Measurements from ENCODE around the gene OLFML1. TPM values are rescaled to one million over a fixed set of nuclear protein-coding genes. Genes with fewer than 3 reads are reported as not detected.

OLFML1 gene
- total and polyA plus RNA-seq, 2 of the 8 experiments (the other 6 are each of a cell fraction or from before 2014, with no cell fraction given), result 0.24 TPM; not detected in 1

- no peak overlapping the region for H2BK15ac ChIP-seq (ENCODE audit: low read length)
- no peaks in the 10 kb centered on the region for H3K9me3 ChIP-seq (ENCODE audit: insufficient read depth in 2 of 2, low read depth in 1 of 2, low read length in 1 of 2)
- H3K4me1 ChIP-seq (replicated peaks in 1 of 4; ENCODE audit: control insufficient read depth in 3 of 4, insufficient read depth in 4 of 4, low read length in 3 of 4), result peaks cover 0 to 6% (median 4%) of the 10 kb centered on the region in 4 experiments; a peak in 5 of 7 replicates
- no peak overlapping the region for H2AFZ ChIP-seq (ENCODE audit: low read length)
- no peak overlapping the region for H3K56ac ChIP-seq (replicated peaks; ENCODE audit: insufficient read length, low read depth, low read length)
- no peak overlapping the region for H3K9ac ChIP-seq (replicated peaks in 1 of 4; ENCODE audit: extremely low read depth in 1 of 4, low read depth in 3 of 4, low read length in 3 of 4)
- H2BK20ac ChIP-seq (ENCODE audit: low read length), result no peak overlapping the region
- no peak overlapping the region for H2BK5ac ChIP-seq (ENCODE audit: low read depth, low read length)
- no peak overlapping the region for H2BK12ac ChIP-seq (ENCODE audit: low read depth, low read length)
- H3K36me3 ChIP-seq (ENCODE audit: control insufficient read depth in 2 of 4, insufficient read depth in 4 of 4, low read length in 3 of 4), result no peaks in the 10 kb centered on the region
- H3K4me3 ChIP-seq (ENCODE audit: extremely low read depth in 1 of 4, insufficient read depth in 2 of 4, low read depth in 3 of 4, low read length in 4 of 4), result no peak overlapping the region
- CTCF ChIA-PET (ENCODE audit: partially characterized antibody), result interaction anchor here (0.6 to 4.4 kb wide), 8 partner anchors 11 to 263 kb away, joined by 3 to 28 read pairs (median 4); no protein-coding TSS in a partner anchor
- no peak overlapping the region for H3K18ac ChIP-seq (ENCODE audit: extremely low read depth, low read length)
- peaks cover 0 to 10% (median 5%) of the 10 kb centered on the region in 4 experiments; a peak in 3 of 7 replicates for H3K27me3 ChIP-seq (replicated peaks in 1 of 4; ENCODE audit: control insufficient read depth in 3 of 4, extremely low read depth in 1 of 4, insufficient read depth in 3 of 4, low read length in 3 of 4)
- no peak overlapping the region for H2AK5ac ChIP-seq (ENCODE audit: low read depth, low read length)
- H4K5ac ChIP-seq (ENCODE audit: insufficient read length, low read depth, low read length), result no peak overlapping the region
- WGBS, 2 experiments (ENCODE audit: extremely low coverage in 1 of 2, insufficient coverage in 1 of 2, insufficient read length in 1 of 2, insufficient replicate concordance in 2 of 2, low coverage in 1 of 2, low lambda C conversion rate in 2 of 2, missing lambda C conversion rate in 1 of 2), result 92% methylated on average over 2 of the region's 2 CpGs; no CpG with 5 or more reads in 1 of the 2 experiments
- no peak overlapping the region for H3K23ac ChIP-seq (ENCODE audit: insufficient read length)
- no peak for FAIRE-seq
- H3K23me2 ChIP-seq (ENCODE audit: low read depth, low read length), result peaks cover 9% of the 10 kb centered on the region
- TF ChIP-seq SIRT6 (IDR thresholded peaks at IDR 0.05; ENCODE audit: low read length) (no peak), MAFK (IDR thresholded peaks at IDR 0.05; ENCODE audit: low read depth, low read length) (no peak)
- no peaks in the 10 kb centered on the region for H3K79me2 ChIP-seq (ENCODE audit: control insufficient read depth in 1 of 2, insufficient read depth in 2 of 2, low read length in 2 of 2)
- no peak overlapping the region for H3K14ac ChIP-seq (ENCODE audit: insufficient read length)
- no peak overlapping the region for H2BK120ac ChIP-seq (replicated peaks; ENCODE audit: low read depth, low read length)
- no peak for DNase-seq (ENCODE audit: low read depth in 1 of 2, low spot score in 2 of 2)
- H3K27ac ChIP-seq (ENCODE audit: low read depth, low read length), result no peak overlapping the region
- no peak overlapping the region for H4K8ac ChIP-seq (ENCODE audit: extremely low read depth, insufficient read depth, low read length)
- no peaks in the 10 kb centered on the region for H3K79me1 ChIP-seq (ENCODE audit: low read depth, low read length)
- H4K91ac ChIP-seq (replicated peaks; ENCODE audit: insufficient read length, low read length), result no peak overlapping the region
- no peak overlapping the region for H3K4ac ChIP-seq (replicated peaks; ENCODE audit: insufficient read length, low read depth, low read length)
- POLR2A ChIA-PET (ENCODE audit: partially characterized antibody), result interaction anchor here (0.8 to 1.2 kb wide), 2 partner anchors 19 to 50 kb away, joined by 3 read pairs; no protein-coding TSS in a partner anchor
- no peak overlapping the region for H3K4me2 ChIP-seq (ENCODE audit: insufficient read depth in 1 of 2, low read depth in 2 of 2, low read length in 2 of 2)
- H4K20me1 ChIP-seq (replicated peaks in 1 of 2; ENCODE audit: control insufficient read depth in 1 of 2, insufficient read depth in 2 of 2, low read length in 2 of 2), result no peaks in the 10 kb centered on the region
These were observed 24.7 kb downstream of the OLFML1 start for GRCh38 chr11:7509966-7510365.
